GM10266 (cell line): ENCODE data around the gene CRACDL.

Source experiments
- DNase-seq: peaks from one replicate; pipeline ENCODE4 v3.0.0; 2012; ENCODE audit errors: extremely low spot score
- CTCF ChIP-seq: IDR thresholded peaks from 2 replicates; pipeline ENCODE4 v1.5.1; 2012; ENCODE audit warnings: mild to moderate bottlenecking, low read depth; ENCODE audit not compliant: control insufficient read depth, insufficient read depth; ENCODE audit errors: missing control alignments

The CRACDL gene

GRCh38 chr2:98778741-98779483 is 157.1 kb downstream of the CRACDL start:
- DNase-seq, result no peak
- no peak for TF ChIP-seq CTCF

- TF ChIP-seq CTCF, result no peak
- DNase-seq, result no peak
Measured at GRCh38 chr2:98778151-98778550, 157.9 kb downstream of the CRACDL start.

- no peak for TF ChIP-seq CTCF
- DNase-seq, result no peak
Measured at GRCh38 chr2:98777710-98778109, 158.3 kb downstream of the CRACDL start.

GRCh38 chr2:98777076-98777475 is 158.9 kb downstream of the CRACDL start:
- no peak for TF ChIP-seq CTCF
- no peak for DNase-seq

- DNase-seq, result no peak
- TF ChIP-seq CTCF, result no peak
Measured at GRCh38 chr2:98776136-98776535, 159.9 kb downstream of the CRACDL start.

GRCh38 chr2:98775146-98775986 is 160.7 kb downstream of the CRACDL start:
- no peak for TF ChIP-seq CTCF
- DNase-seq, result no peak

GRCh38 chr2:98773907-98774306 is 162.1 kb downstream of the CRACDL start:
- DNase-seq, result no peak

More at GRCh38 chr2:98773907-98774306, 162.1 kb downstream of the CRACDL start:
- no peak for TF ChIP-seq CTCF
